Measurements from ENCODE around the gene EIF3M.
"Not testable (repeated sequence)": the region's sequence is repeated elsewhere in the genome, so short reads cannot be mapped to it uniquely, and the experiment has no call there.

EIF3M gene

GRCh38 chr11:32576456-32576855, 7.2 kb upstream of the EIF3M start:
- Mint-ChIP-seq H3K27me3 (peaks cover 2% of the 10 kb centered on the region), H3K9me3 (no peaks in the 10 kb centered on the region), H3K27ac (no peak overlapping the region), H3K4me1 (peaks cover 3% of the 10 kb centered on the region), H3K36me3 (no peaks in the 10 kb centered on the region), H3K4me3 (no peak overlapping the region)

- H3K27ac Mint-ChIP-seq, result no peak overlapping the region
- H3K9me3 Mint-ChIP-seq, result no peaks in the 10 kb centered on the region
- H3K4me3 Mint-ChIP-seq, result no peak overlapping the region
- H3K27me3 Mint-ChIP-seq, result no peaks in the 10 kb centered on the region
- H3K36me3 Mint-ChIP-seq, result peaks cover 10% of the 10 kb centered on the region
- peaks cover 17% of the 10 kb centered on the region for H3K4me1 Mint-ChIP-seq
These were observed 2.7 kb upstream of the EIF3M start for GRCh38 chr11:32580967-32581366.

GRCh38 chr11:32581556-32581955, 2.1 kb upstream of the EIF3M start:
- Mint-ChIP-seq H3K4me1 (peaks cover 23% of the 10 kb centered on the region), H3K4me3 (no peak overlapping the region), H3K9me3 (no peaks in the 10 kb centered on the region), H3K27ac (no peak overlapping the region), H3K36me3 (peaks cover 12% of the 10 kb centered on the region), H3K27me3 (no peaks in the 10 kb centered on the region)

GRCh38 chr11:32584921-32585320, 1.3 kb downstream of the EIF3M start:
- H3K4me1 Mint-ChIP-seq, result peaks cover 46% of the 10 kb centered on the region
- H3K9me3 Mint-ChIP-seq, result no peaks in the 10 kb centered on the region
- H3K27ac Mint-ChIP-seq, result peak overlapping the region; percentile 99
- H3K36me3 Mint-ChIP-seq, result peaks cover 19% of the 10 kb centered on the region
- H3K4me3 Mint-ChIP-seq, result peak overlapping the region; percentile 99
- H3K27me3 Mint-ChIP-seq, result no peaks in the 10 kb centered on the region

- H3K4me1 Mint-ChIP-seq, result peaks cover 53% of the 10 kb centered on the region
These were observed 3.1 kb downstream of the EIF3M start for GRCh38 chr11:32586576-32587190.

GRCh38 chr11:32594272-32594671, 10.6 kb downstream of the EIF3M start:
- Mint-ChIP-seq H3K4me1 (peaks cover 55% of the 10 kb centered on the region), H3K27ac (no peak overlapping the region), H3K9me3 (no peaks in the 10 kb centered on the region), H3K36me3 (peaks cover 37% of the 10 kb centered on the region), H3K4me3 (no peak overlapping the region), H3K27me3 (no peaks in the 10 kb centered on the region)

More at GRCh38 chr11:32586576-32587190, 3.1 kb downstream of the EIF3M start:
- Mint-ChIP-seq H3K27ac (peak overlapping the region; percentile 71), H3K27me3 (no peaks in the 10 kb centered on the region), H3K36me3 (peaks cover 24% of the 10 kb centered on the region), H3K4me3 (peak overlapping the region; percentile 99), H3K9me3 (no peaks in the 10 kb centered on the region)

GRCh38 chr11:32596114-32596513, 12.5 kb downstream of the EIF3M start:
- not testable (repeated sequence) for H3K27me3 Mint-ChIP-seq, H3K27ac Mint-ChIP-seq, H3K9me3 Mint-ChIP-seq, H3K4me3 Mint-ChIP-seq
- Mint-ChIP-seq H3K4me1 (peaks cover 45% of the 10 kb centered on the region), H3K36me3 (peaks cover 32% of the 10 kb centered on the region)

GRCh38 chr11:32597921-32598320, 14.3 kb downstream of the EIF3M start:
- Mint-ChIP-seq H3K9me3 (no peaks in the 10 kb centered on the region), H3K27me3 (no peaks in the 10 kb centered on the region), H3K4me1 (peaks cover 36% of the 10 kb centered on the region), H3K4me3 (no peak overlapping the region), H3K27ac (no peak overlapping the region), H3K36me3 (peaks cover 26% of the 10 kb centered on the region)

GRCh38 chr11:32602657-32603415, 19.2 kb downstream of the EIF3M start:
- Mint-ChIP-seq H3K27me3 (no peaks in the 10 kb centered on the region), H3K4me3 (no peak overlapping the region), H3K27ac (no peak overlapping the region), H3K9me3 (peaks cover 6% of the 10 kb centered on the region), H3K4me1 (peaks cover 2% of the 10 kb centered on the region), H3K36me3 (peaks cover 16% of the 10 kb centered on the region)

- no peak overlapping the region for H3K4me3 Mint-ChIP-seq
- no peaks in the 10 kb centered on the region for H3K27me3 Mint-ChIP-seq
- peaks cover 10% of the 10 kb centered on the region for H3K9me3 Mint-ChIP-seq
- H3K36me3 Mint-ChIP-seq, result peaks cover 21% of the 10 kb centered on the region
- H3K27ac Mint-ChIP-seq, result no peak overlapping the region
- no peaks in the 10 kb centered on the region for H3K4me1 Mint-ChIP-seq
These were observed 22.6 kb downstream of the EIF3M start for GRCh38 chr11:32606220-32606619.

- not testable (repeated sequence) for H3K4me1 Mint-ChIP-seq, H3K27ac Mint-ChIP-seq, H3K4me3 Mint-ChIP-seq, H3K9me3 Mint-ChIP-seq, H3K27me3 Mint-ChIP-seq
- H3K36me3 Mint-ChIP-seq, result peaks cover 21% of the 10 kb centered on the region
These were observed 25.2 kb downstream of the EIF3M start for GRCh38 chr11:32608826-32609225.

GRCh38 chr11:32610797-32611352, 27.2 kb downstream of the EIF3M start:
- peaks cover 21% of the 10 kb centered on the region for H3K36me3 Mint-ChIP-seq
- H3K27ac Mint-ChIP-seq, result no peak overlapping the region
- no peaks in the 10 kb centered on the region for H3K27me3 Mint-ChIP-seq
- H3K9me3 Mint-ChIP-seq, result peaks cover 10% of the 10 kb centered on the region
- no peaks in the 10 kb centered on the region for H3K4me1 Mint-ChIP-seq
- H3K4me3 Mint-ChIP-seq, result no peak overlapping the region

GRCh38 chr11:32613500-32614151, 30.0 kb downstream of the EIF3M start:
- Mint-ChIP-seq H3K36me3 (peaks cover 8% of the 10 kb centered on the region), H3K4me3 (no peak overlapping the region), H3K9me3 (peaks cover under 1% of the 10 kb centered on the region), H3K27me3 (no peaks in the 10 kb centered on the region), H3K27ac (no peak overlapping the region), H3K4me1 (no peaks in the 10 kb centered on the region)

- Mint-ChIP-seq H3K4me1 (no peaks in the 10 kb centered on the region), H3K27ac (no peak overlapping the region), H3K9me3 (peaks cover 6% of the 10 kb centered on the region), H3K36me3 (peaks cover 3% of the 10 kb centered on the region), H3K27me3 (peaks cover 2% of the 10 kb centered on the region), H3K4me3 (no peak overlapping the region)
These were observed 31.8 kb downstream of the EIF3M start for GRCh38 chr11:32615422-32615821.

- Mint-ChIP-seq H3K4me3 (no peak overlapping the region), H3K27ac (no peak overlapping the region), H3K36me3 (peaks cover 3% of the 10 kb centered on the region), H3K27me3 (peaks cover 2% of the 10 kb centered on the region), H3K9me3 (peaks cover 13% of the 10 kb centered on the region), H3K4me1 (no peaks in the 10 kb centered on the region)
These were observed 33.3 kb downstream of the EIF3M start for GRCh38 chr11:32616903-32617302.

GRCh38 chr11:32630844-32631243, 47.2 kb downstream of the EIF3M start:
- no peaks in the 10 kb centered on the region for H3K4me1 Mint-ChIP-seq
- H3K36me3 Mint-ChIP-seq, result no peaks in the 10 kb centered on the region
- H3K27me3 Mint-ChIP-seq, result peaks cover 4% of the 10 kb centered on the region
- H3K27ac Mint-ChIP-seq, result no peak overlapping the region
- H3K9me3 Mint-ChIP-seq, result no peaks in the 10 kb centered on the region
- H3K4me3 Mint-ChIP-seq, result no peak overlapping the region
